ENCODE results near the gene CAPS. TPM values are rescaled to one million over a fixed set of nuclear protein-coding genes. Genes with fewer than 3 reads are reported as not detected.
A peak's percentile ranks its signal among the peaks of the same experiment; 100 is the strongest.

The CAPS gene
- polyA plus RNA-seq, 3 donors = 7.0 to 13.4 (median 11.4) TPM

- WGBS, 3 donors = 57 to 77% (median 59%) methylated on average over 14 of the region's 14 CpGs
- no peak overlapping the region for H3K27ac ChIP-seq (ENCODE audit: low read depth, low read length)
Observed at GRCh38 chr19:5926641-5927440, 12.8 kb downstream of the CAPS start.

- H3K27ac ChIP-seq (ENCODE audit: low read depth, low read length) = no peak overlapping the region
- WGBS, 3 donors = 82 to 93% (median 84%) methylated on average over 8 of the region's 8 CpGs
Observed at GRCh38 chr19:5927441-5927821, 13.4 kb downstream of the CAPS start.

GRCh38 chr19:5929179-5929578 is 15.1 kb downstream of the CAPS start:
- 87 to 89% (median 88%) methylated on average over 13 of the region's 13 CpGs for WGBS, 3 donors
- no peak overlapping the region for H3K27ac ChIP-seq (ENCODE audit: low read depth, low read length)

GRCh38 chr19:5929625-5930024 is 15.6 kb downstream of the CAPS start:
- 78 to 85% (median 83%) methylated on average over 14 of the region's 14 CpGs for WGBS, 3 donors
- no peak overlapping the region for H3K27ac ChIP-seq (ENCODE audit: low read depth, low read length)

GRCh38 chr19:5931251-5931650 is 17.2 kb downstream of the CAPS start:
- 87 to 93% (median 87%) methylated on average over 11 of the region's 11 CpGs for WGBS, 3 donors
- H3K27ac ChIP-seq (ENCODE audit: low read depth, low read length) = no peak overlapping the region

GRCh38 chr19:5932146-5932545 is 18.1 kb downstream of the CAPS start:
- no peak overlapping the region for H3K27ac ChIP-seq (ENCODE audit: low read depth, low read length)
- WGBS, 3 donors = 94 to 97% (median 96%) methylated on average over 18 of the region's 18 CpGs

- WGBS, 3 donors = 91 to 95% (median 94%) methylated on average over 21 of the region's 21 CpGs
- H3K27ac ChIP-seq (ENCODE audit: low read depth, low read length) = no peak overlapping the region
Observed at GRCh38 chr19:5932609-5933262, 18.7 kb downstream of the CAPS start.

GRCh38 chr19:5933391-5934068 is 19.5 kb downstream of the CAPS start:
- WGBS, 3 donors = 82 to 85% (median 83%) methylated on average over 20 of the region's 20 CpGs
- H3K27ac ChIP-seq (ENCODE audit: low read depth, low read length) = no peak overlapping the region

- no peak overlapping the region for H3K27ac ChIP-seq (ENCODE audit: low read depth, low read length)
- 66 to 87% (median 84%) methylated on average over 5 of the region's 5 CpGs for WGBS, 3 donors
Observed at GRCh38 chr19:5934069-5934401, 20.0 kb downstream of the CAPS start.

- H3K27ac ChIP-seq (ENCODE audit: low read depth, low read length) = no peak overlapping the region
- 56 to 73% (median 60%) methylated on average over 16 of the region's 16 CpGs for WGBS, 3 donors
Observed at GRCh38 chr19:5934774-5935472, 20.9 kb downstream of the CAPS start.

GRCh38 chr19:5935473-5936291 is 21.6 kb downstream of the CAPS start:
- H3K27ac ChIP-seq (ENCODE audit: low read depth, low read length) = peak overlapping the region; percentile 18
- 65 to 80% (median 66%) methylated on average over 25 of the region's 25 CpGs for WGBS, 3 donors

- WGBS, 3 donors = 81 to 96% (median 93%) methylated on average over 9 of the region's 9 CpGs
Observed at GRCh38 chr19:5936292-5936592, 22.2 kb downstream of the CAPS start.

GRCh38 chr19:5937550-5937949 is 23.5 kb downstream of the CAPS start:
- H3K27ac ChIP-seq (ENCODE audit: low read depth, low read length) = no peak overlapping the region
- 79 to 82% (median 80%) methylated on average over 10 of the region's 10 CpGs for WGBS, 3 donors

More at GRCh38 chr19:5936292-5936592, 22.2 kb downstream of the CAPS start:
- H3K27ac ChIP-seq (ENCODE audit: low read depth, low read length) = peak overlapping the region; percentile 18

GRCh38 chr19:5940260-5941208 is 26.5 kb downstream of the CAPS start:
- no peak overlapping the region for H3K27ac ChIP-seq (ENCODE audit: low read depth, low read length)
- WGBS, 3 donors = 86 to 93% (median 91%) methylated on average over 21 of the region's 21 CpGs

GRCh38 chr19:5941673-5942072 is 27.6 kb downstream of the CAPS start:
- 86 to 87% (median 86%) methylated on average over 11 of the region's 11 CpGs for WGBS, 3 donors
- H3K27ac ChIP-seq (ENCODE audit: low read depth, low read length) = no peak overlapping the region

GRCh38 chr19:5943045-5943444 is 29.0 kb downstream of the CAPS start:
- WGBS, 3 donors = 66 to 75% (median 70%) methylated on average over 10 of the region's 10 CpGs
- H3K27ac ChIP-seq (ENCODE audit: low read depth, low read length) = no peak overlapping the region

- WGBS, 3 donors = 65 to 83% (median 74%) methylated on average over 10 of the region's 10 CpGs
- H3K27ac ChIP-seq (ENCODE audit: low read depth, low read length) = no peak overlapping the region
Observed at GRCh38 chr19:5943623-5944022, 29.6 kb downstream of the CAPS start.
